HG02571 (cell line): ENCODE measurements around the gene RAD23B.

Experiments
- ATAC-seq: cut with Tn5 transposase; IDR thresholded peaks from one replicate; pipeline ENCODE4 v1.9.1; 2021; ENCODE audit warnings: mild to moderate bottlenecking, moderate library complexity; ENCODE audit not compliant: unreplicated experiment

The RAD23B gene

GRCh38 chr9:107330420-107330819, 47.3 kb downstream of the RAD23B start:
- ATAC-seq, result no peak

DNA sequence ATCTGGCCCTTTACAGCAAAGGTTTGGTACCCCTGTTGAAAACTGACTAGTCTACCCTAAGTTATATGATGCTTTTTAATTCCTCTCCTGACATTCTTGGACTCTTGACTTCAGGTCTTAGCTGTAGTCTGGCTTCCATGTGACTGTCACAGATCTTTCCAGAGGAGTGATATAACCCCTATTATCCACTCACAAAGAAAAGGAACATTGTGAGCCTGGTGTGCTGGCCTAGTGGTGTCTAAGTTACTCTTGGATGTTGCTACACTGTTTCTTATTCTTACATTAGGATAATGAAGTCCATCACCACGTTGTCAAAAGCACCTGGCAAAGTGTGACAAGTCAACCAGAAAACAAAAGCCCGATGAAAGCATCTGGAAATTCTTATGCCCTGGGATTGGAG, 49.8 kb downstream of the RAD23B start:
- no peak for ATAC-seq

- ATAC-seq, result no peak
Observed at GRCh38 chr9:107333363-107333762, 50.3 kb downstream of the RAD23B start.

- ATAC-seq, result no peak
Observed at GRCh38 chr9:107334103-107334776, 51.2 kb downstream of the RAD23B start.

GRCh38 chr9:107335331-107335730, 52.3 kb downstream of the RAD23B start:
- ATAC-seq, result no peak

DNA sequence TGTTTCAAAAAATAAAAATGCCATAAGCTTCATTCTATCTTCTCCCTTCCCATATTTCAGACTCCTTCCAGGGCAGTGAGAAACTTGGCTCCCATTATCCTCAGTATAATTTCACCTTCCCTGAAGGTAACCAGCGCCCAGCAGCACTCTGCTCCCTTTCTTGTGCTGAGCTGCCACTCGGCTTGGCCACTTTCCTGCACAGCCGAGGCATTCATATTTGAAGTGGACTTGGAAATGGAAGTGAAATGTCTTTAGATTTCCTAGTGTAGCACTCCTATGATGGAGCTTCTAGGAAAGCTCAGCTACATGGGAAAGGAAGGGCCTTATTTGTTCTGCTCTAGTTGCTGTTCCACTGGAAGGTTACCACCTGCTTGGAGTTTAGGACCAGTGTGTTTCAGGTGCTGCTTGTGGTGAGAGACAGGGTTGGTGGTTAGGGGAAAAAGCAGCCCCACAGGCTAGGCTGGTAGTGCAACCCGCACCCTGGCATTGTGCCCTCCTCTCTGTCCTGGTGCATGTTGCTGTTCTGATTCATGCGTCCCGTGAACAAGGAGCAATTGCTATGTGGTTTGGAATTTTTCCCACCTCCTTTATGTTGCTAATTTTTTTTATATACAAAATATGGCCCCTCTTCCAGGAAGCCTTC, 53.8 kb downstream of the RAD23B start:
- ATAC-seq, result no peak

DNA sequence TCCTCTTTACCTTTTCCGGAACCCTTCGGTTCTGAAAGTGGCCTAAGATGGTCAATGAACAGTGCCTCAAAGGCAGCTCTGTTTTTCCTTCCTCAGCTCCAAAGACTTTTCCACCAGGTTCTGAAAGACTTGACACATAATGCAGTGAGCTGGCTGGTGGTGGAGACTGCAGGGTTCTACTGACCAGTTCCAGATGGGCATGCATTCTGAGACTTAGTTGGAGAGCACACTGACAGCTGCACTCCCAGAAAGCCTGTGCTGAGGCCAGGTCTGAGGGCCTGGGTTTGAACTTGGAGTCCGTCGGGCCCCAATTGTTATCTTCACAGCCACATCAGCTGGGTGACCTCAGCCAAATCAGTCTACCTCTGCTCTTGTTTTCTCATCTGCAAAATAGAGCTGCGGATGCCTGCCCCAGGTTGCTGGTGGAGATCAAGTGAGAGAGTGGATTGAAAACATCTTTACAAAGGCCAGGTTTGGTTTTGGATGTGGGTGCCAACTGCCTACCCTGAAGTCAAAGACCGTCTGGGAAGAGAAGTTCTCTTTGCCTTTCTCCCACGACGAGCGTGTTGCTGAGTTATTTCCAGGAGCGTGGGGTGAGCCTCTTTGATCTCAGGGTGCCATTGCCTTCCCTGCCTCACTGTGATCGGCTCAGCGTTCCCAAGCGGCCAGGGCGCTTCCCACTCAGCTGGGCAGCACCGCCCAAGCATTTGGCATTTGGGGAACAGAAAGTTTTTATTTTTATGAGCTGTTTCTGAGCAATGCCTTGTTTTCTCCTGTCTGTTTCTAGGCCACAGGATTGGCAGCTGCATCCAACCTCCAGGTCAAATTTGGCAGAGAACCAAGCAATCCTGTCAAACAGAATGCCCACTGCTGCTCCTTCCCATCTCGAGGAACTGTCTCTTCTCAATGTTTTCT, 54.9 kb downstream of the RAD23B start:
- no peak for ATAC-seq

DNA sequence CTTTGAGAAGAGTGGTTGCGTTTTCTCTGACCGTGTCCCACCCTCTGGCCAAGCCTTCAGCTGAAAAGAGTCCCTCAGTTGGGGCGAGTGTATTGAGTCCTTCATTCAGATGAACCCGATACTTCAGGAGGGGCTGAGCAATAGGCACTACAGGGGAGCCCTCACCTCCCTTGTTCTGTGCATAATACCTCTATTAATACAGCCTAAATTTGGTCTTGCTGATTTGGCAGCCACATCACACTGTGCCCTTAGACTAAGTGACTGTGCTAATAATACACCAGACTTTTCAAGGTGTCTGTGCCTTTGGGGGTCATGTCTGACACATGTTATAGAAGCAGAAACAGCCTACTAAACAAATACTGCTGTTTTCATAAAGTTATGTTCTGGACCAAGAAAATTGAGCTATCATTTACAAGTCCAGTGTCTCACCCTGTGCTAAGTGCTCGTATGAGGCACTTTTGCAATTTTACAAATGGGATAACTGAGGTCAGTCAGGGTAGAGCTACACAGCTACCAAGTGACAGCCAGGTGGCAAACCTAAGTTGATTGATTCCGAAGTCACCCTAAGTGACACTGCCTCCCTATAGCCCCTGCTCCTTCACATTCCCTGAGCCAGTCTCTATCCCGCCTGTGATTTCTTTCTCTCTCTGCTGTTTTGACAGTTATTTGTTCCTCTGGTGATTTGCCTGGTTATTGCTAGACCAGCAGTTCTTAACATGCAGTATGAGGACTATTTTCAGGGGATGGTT, 56.0 kb downstream of the RAD23B start:
- ATAC-seq, result no peak

DNA sequence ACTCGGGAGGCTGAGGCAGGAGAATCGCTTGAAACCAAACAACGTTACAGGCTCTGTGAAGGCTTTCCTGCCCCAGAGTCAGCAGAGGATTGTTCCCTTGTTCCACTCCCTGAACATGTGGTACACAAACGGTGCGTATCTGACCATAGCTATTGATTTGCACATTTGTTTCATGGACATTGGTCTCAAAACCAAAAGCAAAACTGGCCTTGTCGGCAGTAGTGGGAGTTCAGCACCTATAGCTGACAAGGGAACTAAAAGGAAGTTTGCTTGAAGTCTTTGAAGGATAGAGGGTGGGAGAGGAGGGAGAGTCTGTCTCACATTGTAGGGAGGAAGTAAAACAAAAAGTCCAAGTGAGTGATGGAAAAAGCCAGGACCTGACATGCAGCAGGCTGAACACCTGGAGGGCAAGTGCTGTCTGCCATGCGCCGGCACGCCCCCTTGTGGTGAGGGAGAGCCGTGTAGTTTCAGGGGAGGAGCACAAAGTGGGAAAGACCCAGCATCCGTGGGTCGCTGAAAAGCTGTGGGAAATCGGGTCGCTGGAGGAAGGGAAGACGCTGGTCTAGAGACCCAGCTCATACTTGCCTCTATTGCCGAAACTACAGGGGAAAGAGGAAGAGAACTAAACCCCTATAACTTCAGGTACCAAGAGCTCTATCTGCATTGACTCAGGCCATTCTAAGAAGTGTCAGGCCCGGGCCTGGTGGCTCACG, 58.0 kb downstream of the RAD23B start:
- ATAC-seq, result peak; percentile 79

DNA sequence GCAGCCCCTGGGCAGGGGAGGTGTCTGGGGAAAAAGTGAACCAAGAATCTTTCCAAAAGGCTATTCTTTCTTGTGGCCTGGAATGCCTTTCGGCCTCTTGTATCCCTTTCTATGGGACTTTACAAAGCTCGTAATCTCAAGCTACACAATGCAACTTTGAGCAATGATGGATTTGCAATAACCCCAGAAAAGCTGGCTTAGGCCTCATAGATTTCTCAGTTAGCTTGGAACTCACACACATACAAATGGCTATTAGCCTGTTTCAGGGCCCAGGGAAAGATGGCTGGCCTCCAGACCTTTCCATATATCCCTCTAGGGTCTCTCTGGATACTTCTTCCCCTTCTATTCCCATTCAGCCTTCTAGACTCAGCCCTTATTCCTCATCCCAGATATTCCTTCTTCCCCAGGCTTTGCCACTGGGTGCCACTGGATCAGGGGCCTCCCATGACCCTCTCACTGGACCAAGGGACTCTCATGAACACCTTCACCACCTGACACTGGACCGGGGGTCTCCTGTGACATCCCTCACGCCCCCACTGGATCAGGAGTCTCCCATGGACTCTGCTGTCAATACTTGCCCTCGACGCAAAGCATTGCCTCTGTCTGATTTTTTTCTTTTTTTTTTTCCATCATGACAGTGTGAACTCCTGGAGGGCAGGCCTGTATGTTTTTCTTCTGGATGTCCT, 59.5 kb downstream of the RAD23B start:
- no peak for ATAC-seq

- no peak for ATAC-seq
Observed at GRCh38 chr9:107345327-107345726, 62.2 kb downstream of the RAD23B start.

DNA sequence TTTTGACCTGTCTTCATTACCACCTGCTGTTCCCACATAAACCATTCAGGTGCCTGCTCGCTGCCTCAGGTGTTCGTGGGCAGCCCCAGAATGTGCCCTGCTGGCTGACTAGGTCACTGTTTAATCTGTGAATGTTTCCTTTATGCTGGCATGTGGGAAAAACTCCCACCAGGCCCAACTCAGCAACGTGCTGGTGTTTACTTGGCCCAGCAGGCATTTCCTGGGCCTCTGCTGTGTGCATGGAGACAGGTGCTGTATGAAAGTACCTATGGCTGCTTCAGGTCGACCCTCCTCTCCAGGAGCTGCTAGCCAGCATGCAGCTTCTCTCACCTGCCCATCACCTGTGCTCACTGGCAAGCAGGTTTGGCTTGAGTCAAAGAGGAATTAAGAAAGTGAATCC, 65.8 kb downstream of the RAD23B start:
- ATAC-seq, result no peak

DNA sequence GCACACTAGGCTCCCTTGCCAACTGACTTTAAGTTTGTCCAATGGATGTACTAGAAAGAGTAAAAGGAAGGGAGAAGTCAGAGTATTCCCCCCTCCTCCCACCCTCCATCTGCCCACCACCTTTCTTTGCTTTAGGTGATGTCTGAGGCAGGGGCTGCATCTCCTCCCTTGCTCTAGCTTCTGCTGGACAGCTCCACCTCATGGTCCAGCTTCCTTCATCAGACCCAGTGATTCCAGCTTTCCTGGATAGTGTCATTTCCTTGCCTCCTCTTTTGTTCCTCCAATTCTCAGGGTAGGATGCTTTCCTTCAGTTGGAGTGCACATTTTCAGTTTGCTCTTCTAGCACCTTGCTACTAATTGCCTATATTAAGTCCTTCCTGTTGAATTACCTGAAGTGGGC, 67.4 kb downstream of the RAD23B start:
- ATAC-seq, result no peak

GRCh38 chr9:107351382-107352045, 68.4 kb downstream of the RAD23B start:
- no peak for ATAC-seq

DNA sequence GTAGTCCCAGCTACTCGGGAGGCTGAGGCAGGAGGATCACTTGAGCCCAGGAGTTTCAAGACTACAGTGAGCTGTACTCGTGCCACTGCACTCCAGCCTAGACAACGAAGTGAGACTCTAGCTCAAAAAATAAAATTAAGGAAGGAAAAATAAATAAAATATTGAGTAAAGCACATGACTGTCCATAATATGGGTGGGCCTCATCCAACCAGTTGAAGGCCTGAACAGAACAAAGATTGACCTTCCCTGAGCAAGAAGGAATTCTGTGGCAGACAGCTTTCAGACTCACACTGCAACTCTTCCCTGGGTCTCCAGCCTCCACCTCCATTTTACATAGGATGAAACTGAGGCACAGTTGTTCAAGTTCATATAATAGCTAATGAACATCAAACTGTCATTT, 72.3 kb downstream of the RAD23B start:
- no peak for ATAC-seq

GRCh38 chr9:107358986-107359385, 75.9 kb downstream of the RAD23B start:
- ATAC-seq, result no peak

- ATAC-seq, result no peak
Observed at GRCh38 chr9:107360098-107360497, 77.0 kb downstream of the RAD23B start.

DNA sequence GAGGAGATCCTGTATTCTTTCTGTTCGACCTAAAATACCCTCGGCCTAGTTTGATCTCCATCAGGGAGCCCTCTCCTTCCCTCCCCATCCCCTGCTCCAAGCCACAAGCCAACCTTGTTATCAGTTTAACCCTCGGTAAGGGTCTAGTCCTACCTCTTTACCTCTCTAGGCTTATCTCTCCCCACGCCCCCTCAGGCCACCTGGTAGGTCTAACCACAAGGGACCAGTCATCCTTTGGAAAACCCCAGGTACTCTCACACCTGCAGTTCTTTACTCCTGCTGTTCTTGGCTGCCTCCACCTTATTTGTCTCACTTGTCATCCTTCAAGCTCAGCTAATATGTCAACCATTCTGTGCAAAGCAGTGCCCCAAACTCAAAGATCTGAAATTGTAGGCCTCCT, 78.7 kb downstream of the RAD23B start:
- ATAC-seq, result peak; percentile 47

- no peak for ATAC-seq
Observed at GRCh38 chr9:107363516-107364152, 80.6 kb downstream of the RAD23B start.
